ENCODE results near the gene GAL3ST2.
"Not testable (repeated sequence)": the region's sequence is repeated elsewhere in the genome, so short reads cannot be mapped to it uniquely, and the experiment has no call there.

Gene GAL3ST2

DNA sequence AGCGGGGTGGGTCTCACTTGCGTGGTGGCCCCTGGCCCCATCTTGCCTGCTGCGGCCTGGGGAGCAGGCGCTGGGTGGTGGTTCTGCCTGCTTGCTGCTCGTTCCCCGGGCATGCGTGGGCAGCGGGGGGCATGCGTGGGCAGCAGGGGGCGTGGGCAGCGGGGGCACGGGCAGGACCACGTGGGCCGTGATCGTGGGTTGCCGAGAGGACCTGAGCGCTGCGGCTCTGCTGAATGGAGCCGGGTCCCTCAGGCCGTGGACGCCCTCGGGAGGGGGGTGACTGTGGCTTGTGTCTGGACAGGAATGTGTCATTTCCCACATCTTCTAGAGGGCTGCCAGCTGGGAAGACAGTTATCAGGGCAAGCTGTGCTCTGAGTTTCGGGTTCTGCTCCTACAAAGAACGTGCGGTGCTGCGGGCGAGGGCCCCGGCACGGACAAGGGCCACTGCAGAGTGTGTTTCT lies 8.3 kb upstream of the GAL3ST2 start:
- no peak for DNase-seq (ENCODE audit: low read depth in 3 of 3)

DNA sequence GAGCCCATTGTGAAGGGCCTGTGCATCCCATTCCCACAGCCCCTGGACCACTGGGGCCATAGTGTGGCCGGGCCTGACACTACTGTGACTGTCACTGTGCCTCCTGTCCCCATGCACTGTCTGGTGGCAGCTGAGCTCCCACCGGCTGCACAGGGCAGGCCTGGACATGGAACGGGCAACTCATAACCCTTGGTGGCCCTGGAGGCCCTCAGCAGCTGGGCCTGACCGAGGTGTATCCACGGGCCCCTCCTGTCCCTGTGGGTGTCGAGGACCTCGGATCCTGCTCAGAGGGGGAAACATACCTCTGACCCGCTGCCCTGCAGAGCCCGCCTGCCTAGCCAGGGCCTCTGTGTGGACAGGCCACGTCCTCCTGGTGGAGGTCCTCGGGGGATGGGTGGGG lies 7.8 kb upstream of the GAL3ST2 start:
- no peak for DNase-seq (ENCODE audit: low read depth in 3 of 3)

DNA sequence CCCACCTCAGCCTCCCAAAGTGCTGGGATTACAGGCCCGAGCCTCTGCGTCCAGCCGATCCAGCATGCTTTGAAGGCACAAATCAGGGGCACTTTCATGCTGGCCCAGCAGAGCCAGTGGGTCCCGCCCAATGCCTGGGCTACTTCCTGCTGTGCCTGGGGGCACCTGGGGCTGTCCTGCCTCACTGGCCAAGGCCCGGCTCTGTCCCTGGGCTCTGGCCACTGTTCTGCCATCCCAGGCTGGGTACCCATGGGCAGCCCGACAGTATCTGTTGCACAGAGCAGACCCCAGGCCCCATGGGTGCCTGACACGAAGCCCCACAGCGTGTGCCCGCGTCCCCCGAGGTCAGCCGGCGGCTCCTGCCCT lies 6.8 kb upstream of the GAL3ST2 start:
- DNase-seq (ENCODE audit: low read depth in 3 of 3) = no peak

DNA sequence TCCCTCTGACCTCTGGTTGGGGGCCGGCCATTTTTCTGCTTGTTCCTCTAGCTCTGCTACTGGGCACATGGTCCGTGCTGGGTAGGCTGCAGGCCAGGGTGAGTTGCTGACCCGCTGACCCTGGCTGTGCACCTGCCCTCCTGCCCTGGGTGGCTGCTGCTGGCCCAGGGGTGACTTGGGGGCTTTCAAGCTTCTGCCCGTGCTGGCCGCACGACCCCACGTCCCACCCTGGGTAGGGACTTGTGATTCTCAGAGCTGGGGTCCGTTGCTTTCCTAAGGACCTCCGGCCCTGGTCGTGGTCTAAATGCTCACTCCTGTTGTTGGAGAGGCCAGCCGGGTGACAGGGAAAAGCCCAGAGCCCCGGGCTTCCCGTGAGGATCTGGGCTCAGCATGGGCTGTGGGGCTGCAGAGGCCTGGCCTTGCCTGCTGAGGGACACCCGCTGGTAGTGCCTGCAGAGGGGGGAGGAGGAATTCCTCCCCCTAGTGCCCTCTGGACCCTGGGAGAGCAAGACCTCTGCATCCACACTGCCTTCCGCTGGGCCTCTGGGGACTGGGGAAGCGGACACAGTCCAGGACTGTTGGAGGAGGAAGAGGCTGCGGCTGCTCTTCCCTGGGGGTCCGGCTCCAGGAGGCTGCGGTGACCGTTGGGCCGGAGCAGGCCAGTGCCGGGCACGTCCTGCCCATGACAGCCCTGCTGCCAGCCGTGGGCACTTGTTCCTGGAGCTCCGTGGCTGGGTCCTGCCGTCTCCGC lies 6.3 kb upstream of the GAL3ST2 start:
- no peak for DNase-seq (ENCODE audit: low read depth in 3 of 3)

DNA sequence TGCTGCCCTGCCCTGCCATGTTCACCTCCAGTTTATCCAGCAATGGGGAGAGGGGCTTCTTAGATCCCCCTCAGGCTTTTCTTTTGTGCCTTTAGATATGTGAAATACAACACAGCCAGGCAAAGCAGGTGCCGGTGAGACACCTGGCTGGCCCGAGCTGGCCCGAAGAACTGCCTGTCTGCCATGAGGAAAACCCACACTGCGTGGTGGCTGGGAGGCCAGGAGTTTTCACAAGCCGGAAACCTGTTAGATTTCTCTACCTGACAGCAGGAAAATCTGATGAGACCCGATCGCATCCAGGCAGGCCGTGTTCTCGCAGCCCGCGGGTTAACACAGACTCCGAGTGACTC lies 5.7 kb upstream of the GAL3ST2 start:
- no peak for DNase-seq (ENCODE audit: low read depth in 3 of 3)

DNA sequence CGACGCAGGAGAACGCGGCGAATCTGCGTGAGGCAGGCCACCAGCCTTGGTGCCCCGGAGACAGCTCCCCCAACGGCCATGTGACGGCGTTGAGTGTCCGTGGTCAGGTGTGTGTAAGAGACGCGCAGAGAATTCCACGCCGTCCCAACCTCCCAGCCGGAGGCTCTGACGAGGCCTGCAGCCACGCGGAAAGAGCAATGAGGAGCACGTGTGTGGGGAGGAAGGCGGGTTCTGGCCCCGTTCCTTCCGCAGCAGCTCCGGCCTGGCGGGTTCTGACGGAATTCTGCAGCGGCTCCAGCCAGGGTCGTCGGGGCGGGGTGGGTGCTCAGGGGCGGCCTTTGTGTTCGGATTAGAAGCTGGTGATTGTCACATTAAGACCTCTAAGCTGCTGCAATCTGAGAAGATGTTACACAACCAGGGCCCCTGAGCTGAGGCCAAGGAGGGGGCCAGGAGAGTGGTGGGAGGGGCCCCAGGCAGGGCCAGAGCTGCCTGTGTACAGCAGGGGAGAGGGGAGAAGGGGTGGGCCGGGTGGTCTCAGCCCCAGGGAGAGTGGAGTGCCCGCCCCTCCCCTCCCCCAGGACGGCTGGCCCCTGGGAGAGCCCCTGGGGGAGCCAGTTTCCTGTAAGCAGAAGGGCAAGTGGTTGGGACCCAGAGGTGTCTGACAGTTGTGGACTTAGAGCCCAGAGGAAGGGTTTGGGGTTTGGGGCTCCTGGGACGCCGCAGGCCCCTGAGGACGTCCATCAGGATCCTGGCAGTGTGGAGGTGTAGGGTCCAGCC lies 5.1 kb upstream of the GAL3ST2 start:
- DNase-seq (ENCODE audit: low read depth in 3 of 3) = no peak

DNA sequence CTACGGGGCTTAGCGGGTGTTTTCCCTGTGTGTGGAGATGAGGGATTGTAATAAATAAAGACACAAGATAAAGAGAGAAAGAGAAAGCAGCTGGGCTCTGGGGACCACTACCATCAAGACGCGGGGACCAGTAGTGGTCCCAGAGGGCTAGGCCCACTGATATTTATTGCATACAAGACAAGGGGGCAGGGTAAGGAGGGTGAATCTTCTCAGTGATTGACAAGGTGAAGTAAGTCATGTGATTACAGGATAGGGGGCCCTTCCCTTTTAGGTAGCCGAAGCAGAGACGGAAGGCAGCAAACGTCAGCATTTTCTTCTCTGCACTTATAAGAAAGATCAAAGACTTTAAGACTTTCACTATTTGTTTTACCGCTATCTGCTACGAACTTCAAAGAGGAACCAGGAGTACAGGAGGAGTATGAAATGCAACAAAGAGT lies 4.5 kb upstream of the GAL3ST2 start:
- peak in 1 of 3 experiments; percentile 19 for DNase-seq (ENCODE audit: low read depth in 3 of 3)

DNA sequence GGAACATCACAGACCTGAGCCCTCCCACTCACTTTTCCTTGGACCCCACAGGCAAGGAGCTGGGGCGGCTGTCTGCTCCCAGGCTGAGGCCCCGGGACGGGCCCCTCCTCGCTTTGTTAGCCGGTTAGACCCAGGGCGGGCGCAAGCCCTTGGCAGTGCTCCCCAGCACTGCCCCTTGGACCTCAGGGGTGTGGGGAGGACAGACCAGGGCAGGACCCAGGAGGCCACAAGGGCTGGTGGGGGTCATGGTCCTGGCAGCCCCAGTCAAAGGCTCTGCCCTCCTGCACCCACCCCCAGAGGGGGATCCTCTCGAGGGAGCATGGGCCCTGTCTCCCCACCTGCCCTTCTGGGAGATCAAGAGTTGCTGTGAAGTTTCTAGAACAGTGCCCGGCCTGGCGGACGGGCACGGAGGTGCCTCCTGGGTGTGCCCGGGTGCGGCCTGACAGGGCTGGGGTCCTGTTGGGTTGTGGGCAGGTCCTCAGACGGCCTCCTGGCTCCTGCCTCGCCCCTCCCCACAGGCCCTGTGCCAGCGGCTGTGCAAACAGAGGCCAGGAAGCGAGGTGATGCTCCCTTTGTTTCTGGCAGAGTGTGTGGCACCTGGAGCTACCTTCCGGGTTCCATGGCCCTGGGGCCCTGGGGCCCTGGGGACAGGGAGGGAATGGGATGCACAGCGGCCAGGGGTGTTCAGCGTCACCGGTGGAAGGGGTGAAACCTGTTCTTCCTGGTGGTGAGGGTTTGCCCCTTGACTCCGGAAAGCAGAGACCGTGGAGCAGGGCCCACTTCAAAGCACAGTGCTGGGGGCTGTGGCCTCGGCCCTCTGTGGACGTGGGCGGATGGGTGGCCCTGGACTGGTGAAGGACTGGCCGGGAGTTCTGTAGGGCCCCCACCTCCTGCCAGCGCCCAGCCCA lies 2.9 kb upstream of the GAL3ST2 start:
- no peak for DNase-seq (ENCODE audit: low read depth in 3 of 3)

DNA sequence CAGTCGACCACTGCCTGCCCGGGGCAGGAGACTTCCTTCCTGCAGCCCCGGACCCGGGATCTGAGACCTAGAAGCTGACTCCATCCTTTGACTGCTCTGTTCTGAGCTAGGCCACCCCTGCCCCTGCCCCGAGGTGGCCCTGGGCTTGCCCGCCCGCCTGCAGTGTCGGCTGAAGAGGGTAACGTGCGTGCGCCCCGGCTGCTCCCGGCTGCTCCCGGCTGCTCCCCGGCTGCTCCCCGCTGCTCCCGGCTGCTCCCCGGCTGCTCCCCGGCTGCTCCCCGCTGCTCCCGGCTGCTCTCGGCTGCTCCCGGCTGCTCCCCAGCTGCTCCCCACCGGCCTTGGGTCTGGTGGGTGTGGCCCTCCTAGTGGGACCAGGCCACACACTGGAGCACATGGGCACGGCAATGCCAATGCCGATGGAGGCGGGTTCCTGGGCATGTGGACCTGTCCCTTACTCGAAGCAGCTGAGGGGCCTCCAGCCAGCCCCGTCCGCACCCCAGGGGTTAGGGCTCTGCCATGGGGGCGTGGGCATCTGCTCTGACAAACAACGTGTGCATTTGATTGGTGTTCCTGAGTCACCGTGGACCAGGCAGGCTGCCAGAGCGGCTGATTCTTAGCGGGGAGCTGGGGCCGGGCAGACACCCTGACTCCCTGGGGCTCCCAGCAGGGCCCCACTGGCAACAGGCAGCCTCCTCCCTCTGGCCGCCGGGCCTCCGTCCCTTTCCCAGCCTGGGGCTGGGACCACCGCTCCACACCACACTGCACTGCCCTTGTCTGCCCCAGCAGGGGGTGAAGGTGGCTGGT lies 2.0 kb upstream of the GAL3ST2 start:
- DNase-seq (ENCODE audit: low read depth in 3 of 3) = no peak

DNA sequence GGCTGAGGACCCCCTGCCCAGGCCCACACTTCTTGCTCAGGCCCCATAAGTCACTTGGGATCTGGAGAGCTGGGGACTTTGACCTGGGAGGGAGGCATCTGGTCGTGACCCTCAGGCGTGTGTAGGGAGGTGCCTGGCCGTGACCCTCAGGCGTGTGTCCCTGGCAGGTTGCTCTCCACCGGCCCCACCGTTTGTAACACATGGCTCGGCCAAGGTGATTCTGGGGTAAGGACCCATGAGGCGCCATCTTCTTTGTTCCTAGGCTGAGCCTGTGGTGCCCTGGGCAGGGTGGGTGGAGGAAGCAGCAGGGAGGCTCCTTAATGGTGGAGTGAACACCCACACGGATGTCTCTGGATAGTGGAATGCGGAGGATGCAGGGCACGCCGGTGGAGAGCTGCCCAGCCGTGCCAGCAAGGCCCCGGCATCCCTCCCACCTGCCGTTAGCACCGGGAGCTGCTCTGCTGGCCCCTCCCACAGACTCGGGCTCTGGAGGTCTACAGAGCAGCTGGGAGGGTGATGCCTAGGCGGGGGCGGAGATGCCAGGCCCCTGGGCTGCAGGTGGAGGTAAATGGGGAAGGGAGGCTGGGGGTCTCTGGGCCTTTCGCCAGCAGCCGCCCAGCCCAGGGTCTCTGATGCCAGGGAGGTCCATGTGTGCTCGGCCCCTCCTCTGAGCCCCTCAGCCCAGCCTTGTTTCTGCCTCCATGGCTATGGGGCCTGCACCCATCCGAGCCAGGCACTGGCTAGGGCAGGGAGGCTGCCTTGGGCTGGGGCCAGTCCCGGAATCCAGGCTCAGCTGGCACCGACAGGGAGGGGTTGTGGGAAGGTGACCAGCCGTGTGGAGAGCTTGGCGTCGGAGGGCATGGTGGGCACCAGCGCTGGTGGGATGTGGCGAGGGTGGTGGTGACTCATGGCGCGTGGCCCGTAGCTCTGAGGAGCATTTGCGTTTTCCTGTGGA lies 1.1 kb upstream of the GAL3ST2 start:
- no peak for DNase-seq (ENCODE audit: low read depth in 3 of 3)

DNA sequence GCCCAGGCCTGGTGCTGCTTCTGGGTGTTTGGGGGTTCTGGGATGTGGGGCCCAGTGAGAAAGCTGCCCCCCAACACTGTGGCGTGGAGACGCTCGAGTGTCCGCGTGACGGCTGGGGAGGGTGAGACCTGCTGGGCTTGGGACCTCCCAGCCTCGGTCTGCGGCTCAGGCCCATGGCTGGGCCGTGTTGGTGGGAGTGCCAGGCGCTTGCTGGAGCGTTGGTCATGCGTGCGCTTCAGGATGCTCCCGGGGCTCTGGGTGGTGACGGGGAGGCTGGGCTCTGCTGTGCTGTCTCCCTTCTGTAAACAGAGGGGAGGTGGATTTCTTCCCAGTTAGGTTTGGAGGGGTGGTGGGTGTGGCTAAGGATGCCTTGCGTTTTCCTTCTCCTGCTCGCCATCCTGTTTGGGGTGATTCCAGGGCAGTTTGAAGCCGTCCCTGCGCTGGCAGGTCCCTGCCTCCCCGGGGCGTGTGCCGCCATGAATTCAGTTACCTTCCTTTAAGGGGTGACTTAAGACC lies 606 bp downstream of the GAL3ST2 start:
- DNase-seq (ENCODE audit: low read depth in 3 of 3) = no peak

DNA sequence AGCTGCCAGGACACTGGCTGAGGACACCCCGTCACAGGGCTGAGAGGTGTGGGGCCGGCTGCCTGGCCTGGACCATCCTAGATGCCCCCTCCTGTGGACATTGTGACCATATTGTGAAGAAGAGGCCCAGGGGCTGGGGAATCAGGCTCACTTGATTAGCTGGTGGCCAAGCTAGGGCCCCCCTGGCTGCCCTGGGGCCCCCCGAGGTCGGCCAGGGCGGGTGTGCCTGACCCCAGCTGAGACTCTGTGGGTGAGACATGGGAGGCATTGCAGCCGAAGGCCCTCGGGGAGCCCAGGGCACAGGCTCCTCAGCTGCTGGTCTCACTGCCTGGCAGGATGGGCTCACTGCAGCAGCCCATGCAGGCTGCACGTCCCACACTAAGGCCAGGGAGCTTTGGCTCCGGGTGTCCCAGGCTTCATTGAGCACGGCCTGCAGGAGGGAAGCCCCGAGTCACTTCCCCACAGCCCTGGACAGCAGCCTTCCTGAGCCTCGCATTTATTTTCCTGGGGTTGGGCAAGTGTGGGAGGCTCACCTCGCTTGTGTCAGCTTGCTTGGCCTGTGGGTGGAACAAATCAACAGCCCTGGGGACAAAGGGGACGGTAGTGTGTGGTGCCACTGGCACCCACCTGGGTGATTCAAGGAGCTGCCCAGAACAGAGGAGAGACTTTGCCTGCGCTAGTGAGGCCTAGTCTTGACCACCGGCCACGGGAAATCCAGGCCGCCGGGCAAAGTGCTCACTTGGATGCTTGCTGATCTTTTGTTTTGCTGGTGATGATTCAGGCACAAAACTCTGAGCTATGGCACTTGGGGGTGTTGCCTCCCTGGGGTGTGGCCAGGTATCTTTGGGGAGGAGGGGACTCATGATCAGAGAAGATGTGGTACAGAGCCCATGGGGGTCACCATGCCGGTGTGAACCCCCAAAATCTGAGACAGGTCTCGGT lies 1.3 kb downstream of the GAL3ST2 start:
- DNase-seq (ENCODE audit: low read depth in 3 of 3) = no peak

DNA sequence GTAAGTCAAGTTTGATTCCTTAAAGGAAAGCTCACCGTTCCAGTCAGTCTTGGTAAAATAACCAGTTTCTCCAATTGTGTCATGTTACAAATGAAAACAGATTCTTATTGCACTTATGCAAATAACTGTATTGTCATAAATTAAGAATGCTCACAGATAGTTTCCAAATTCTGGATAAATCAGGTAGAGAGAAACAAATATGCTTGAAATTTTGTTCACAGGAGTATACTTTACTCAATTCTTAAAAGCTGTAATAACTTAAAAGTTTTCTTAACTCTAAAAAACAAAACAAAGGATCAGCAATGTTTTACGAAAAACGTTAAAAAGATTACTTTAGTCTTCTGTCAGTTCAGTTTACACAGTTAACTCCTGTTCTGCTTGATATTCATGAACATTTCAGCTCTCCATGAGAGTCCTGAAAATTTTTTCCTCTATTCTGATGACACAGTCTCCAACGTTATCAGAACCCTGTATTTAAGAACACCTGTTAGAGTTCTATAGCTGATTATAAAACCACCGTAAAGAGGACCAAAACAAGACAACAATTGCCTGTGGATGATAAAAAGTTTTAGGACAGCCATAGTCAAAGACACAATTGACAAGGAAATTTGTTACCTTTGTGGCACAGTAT lies 4.4 kb downstream of the GAL3ST2 start:
- DNase-seq (ENCODE audit: low read depth in 3 of 3) = no peak

DNA sequence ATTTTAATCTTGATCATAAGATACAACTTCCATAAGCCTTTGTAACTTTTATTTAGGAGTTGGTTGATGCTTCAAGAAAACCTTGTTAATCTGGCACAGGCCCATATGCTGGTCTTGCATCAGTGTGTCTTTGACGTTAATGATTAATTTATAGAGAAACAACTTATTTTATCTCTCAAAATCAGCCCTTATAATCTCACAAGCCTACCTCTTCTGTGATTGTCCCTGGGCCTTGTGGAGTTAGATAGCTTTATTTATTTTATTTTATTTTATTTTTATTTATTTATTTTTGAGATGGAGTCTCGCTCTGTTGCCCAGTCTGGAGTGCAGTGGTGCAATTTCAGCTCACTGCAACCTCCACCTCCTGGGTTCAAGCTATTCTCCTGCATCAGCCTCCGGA lies 5.4 kb downstream of the GAL3ST2 start:
- DNase-seq (ENCODE audit: low read depth in 3 of 3) = not testable (repeated sequence)

DNA sequence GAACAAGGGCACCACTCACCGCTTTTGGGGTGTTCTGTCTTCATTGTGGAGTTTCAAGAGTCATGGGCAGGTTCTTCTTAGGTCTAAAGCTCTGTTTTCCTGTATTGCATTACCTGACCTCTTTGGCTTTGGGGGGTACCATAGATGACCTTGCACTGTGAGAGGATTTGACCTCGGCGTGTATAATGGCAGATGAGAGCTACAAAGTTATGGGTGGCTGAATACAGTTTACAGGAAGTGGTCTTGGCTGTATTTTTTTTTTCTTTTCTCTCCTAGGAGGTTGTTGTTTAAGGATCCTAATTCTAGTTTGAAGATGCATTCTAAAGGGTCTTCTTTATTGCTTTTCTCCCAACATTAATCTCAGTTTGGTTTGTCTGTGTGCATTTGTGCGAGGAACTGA lies 11.5 kb downstream of the GAL3ST2 start:
- DNase-seq (ENCODE audit: low read depth in 3 of 3) = no peak

DNA sequence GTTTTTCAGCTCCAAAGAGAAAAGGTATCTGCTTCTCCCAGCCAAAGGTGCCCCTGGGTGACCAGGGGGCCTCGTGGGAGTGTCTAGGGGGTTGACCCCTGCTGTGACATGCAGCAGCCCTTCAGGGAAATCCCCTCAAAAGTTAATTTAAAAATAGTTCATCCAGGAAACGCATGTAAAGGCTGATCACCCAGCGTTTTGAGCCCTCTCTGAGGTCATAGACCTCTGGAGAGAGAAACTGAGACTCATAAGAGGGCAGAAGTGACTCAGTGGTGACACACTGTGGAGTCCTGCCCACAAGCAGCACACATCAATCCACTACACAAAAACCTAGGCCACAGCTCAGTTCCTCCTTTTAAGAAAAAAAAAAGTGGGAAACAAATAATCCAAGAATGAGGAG lies 11.9 kb downstream of the GAL3ST2 start:
- DNase-seq (ENCODE audit: low read depth in 3 of 3) = peak; percentile 22 to 49 (median 42)

DNA sequence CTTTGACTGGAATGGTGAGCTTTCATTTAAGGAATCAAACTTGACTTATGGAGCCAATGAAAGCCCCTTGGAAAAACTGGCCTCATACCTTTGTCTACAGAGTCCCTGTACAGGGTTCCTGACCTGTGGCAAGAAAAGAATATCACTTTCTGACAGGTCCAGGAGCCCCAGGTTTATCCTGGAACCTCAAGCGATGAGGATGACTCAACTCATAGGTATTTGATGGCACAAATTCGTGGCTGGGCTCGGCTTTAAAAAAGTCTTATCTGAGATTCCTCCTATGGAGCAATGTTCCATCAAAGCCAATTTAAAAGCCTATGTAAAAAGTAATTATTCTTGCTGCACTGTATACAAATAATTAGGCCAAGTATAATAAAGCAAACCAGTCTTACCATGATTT lies 14.8 kb downstream of the GAL3ST2 start:
- not testable (repeated sequence) for DNase-seq (ENCODE audit: low read depth in 3 of 3)

DNA sequence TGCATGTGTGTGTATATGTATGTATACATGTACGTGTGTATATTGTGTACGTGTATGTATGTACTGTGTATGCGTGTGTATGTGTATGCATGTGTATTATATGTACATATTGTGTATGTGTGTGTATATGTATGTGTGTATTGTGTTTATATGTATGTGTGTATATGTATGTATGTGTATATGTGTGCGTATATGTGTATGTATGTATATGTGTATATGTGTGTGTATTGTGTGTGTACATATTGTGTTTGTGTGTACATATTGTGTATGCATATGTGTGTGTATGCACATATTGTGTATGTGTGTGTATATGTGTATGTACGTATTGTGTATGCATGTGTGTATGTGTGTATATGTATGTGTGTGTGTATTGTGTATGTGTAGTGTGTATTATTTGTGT lies 16.8 kb downstream of the GAL3ST2 start:
- no peak for DNase-seq (ENCODE audit: low read depth in 3 of 3)

Data from stimulated activated CD4-positive, alpha-beta T cell treated with anti-CD3 and anti-CD28 coated beads, TNF-alpha, amount 100 ng/mL, for 24 hours (primary cell).